HepG2 (cell line): ENCODE results near the gene RNF208. TPM values are rescaled to one million over a fixed set of nuclear protein-coding genes. Genes with fewer than 3 reads are reported as not detected.

Experiments
- BORCS8-MEF2B ChIP-seq: sonication (generic); formaldehyde crosslinking; IDR thresholded peaks from 2 replicates; pipeline ENCODE4 v1.8.0; 2022; ENCODE audit warnings: mild to moderate bottlenecking, missing genetic modification reagents
- CERS6 ChIP-seq: sonication (generic); formaldehyde crosslinking; IDR thresholded peaks from 2 replicates; pipeline ENCODE4 v1.5.0; 2020; ENCODE audit warnings: missing genetic modification reagents
- CREB3 ChIP-seq: sonication (generic); formaldehyde crosslinking; IDR thresholded peaks from 2 replicates; pipeline ENCODE4 v1.5.0; 2020; ENCODE audit warnings: missing genetic modification reagents
- ERF ChIP-seq: IDR thresholded peaks from 2 replicates; pipeline ENCODE4 v1.6.1; 2018; ENCODE audit warnings: missing biosample characterization, missing genetic modification reagents
- FOSL1 ChIP-seq: sonication (generic); formaldehyde crosslinking; IDR thresholded peaks from 2 replicates; pipeline ENCODE4 v1.9.0; 2021; ENCODE audit warnings: missing genetic modification reagents, borderline replicate concordance
- FOXA1 ChIP-seq, 2 experiments: fragments of 450-650 bp in 1 of 2; sonication (generic) in 1 of 2; formaldehyde crosslinking in 1 of 2; IDR thresholded peaks; 2 replicates each; pipeline versions ENCODE4 v1.4.0 to v1.6.1; 2016 to 2020; ENCODE audit warnings: missing genetic modification reagents in 1 of 2
- GABPB1 ChIP-seq: IDR thresholded peaks from 2 replicates; pipeline ENCODE4 v1.6.1; 2016; ENCODE audit warnings: mild to moderate bottlenecking, missing genetic modification reagents, moderate library complexity, missing compliant biosample characterization
- HDAC1 ChIP-seq: sonication (generic); formaldehyde crosslinking; IDR thresholded peaks from 2 replicates; pipeline ENCODE4 v1.5.1; 2020; ENCODE audit warnings: mild to moderate bottlenecking, missing genetic modification reagents
- HDAC2 ChIP-seq: sonication (generic); formaldehyde crosslinking; IDR thresholded peaks from 2 replicates; pipeline ENCODE4 v1.4.0; 2020; ENCODE audit warnings: missing genetic modification reagents
- HOXA7 ChIP-seq: sonication (generic); formaldehyde crosslinking; IDR thresholded peaks from 2 replicates; pipeline ENCODE4 v1.8.1; 2022; ENCODE audit warnings: mild to moderate bottlenecking, missing genetic modification reagents, moderate library complexity
- IKZF4 ChIP-seq: sonication (generic); formaldehyde crosslinking; IDR thresholded peaks from 2 replicates; pipeline ENCODE4 v1.5.1; 2020; ENCODE audit warnings: borderline replicate concordance, mild to moderate bottlenecking, low read depth, missing genetic modification reagents; ENCODE audit errors: not compliant biosample characterization
- MAZ ChIP-seq, 2 experiments: sonication (generic) in 1 of 2; formaldehyde crosslinking in 1 of 2; IDR thresholded peaks; 2 replicates each; pipeline versions ENCODE4 v1.5.0 to v1.6.1; 2012 to 2020; ENCODE audit warnings: low read depth in 2 of 2, mild to moderate bottlenecking in 2 of 2, borderline replicate concordance in 1 of 2, improper control_type of control experiment in 1 of 2, low read length in 1 of 2, missing genetic modification reagents in 1 of 2, moderate library complexity in 1 of 2
- PHF8 ChIP-seq: sonication (generic); formaldehyde crosslinking; IDR thresholded peaks from 2 replicates; pipeline ENCODE4 v1.5.0; 2020; ENCODE audit warnings: missing genetic modification reagents
- POGZ ChIP-seq: sonication (generic); formaldehyde crosslinking; IDR thresholded peaks from 2 replicates; pipeline ENCODE4 v1.4.0; 2020; ENCODE audit warnings: mild to moderate bottlenecking, missing genetic modification reagents
- RBAK ChIP-seq: sonication (generic); formaldehyde crosslinking; IDR thresholded peaks from 2 replicates; pipeline ENCODE4 v1.5.1; 2020; ENCODE audit warnings: mild to moderate bottlenecking, missing genetic modification reagents
- REXO4 ChIP-seq: sonication (generic); formaldehyde crosslinking; IDR thresholded peaks from 2 replicates; pipeline ENCODE4 v1.8.0; 2022; ENCODE audit warnings: missing genetic modification reagents, mild to moderate bottlenecking, borderline replicate concordance
- TFE3 ChIP-seq: IDR thresholded peaks from 2 replicates; pipeline ENCODE4 v1.6.1; 2016
- THAP7 ChIP-seq: sonication (generic); formaldehyde crosslinking; IDR thresholded peaks from 2 replicates; pipeline ENCODE4 v1.8.1; 2023; ENCODE audit warnings: mild to moderate bottlenecking, missing genetic modification reagents
- ZC3H13 ChIP-seq: sonication (generic); formaldehyde crosslinking; IDR thresholded peaks from 2 replicates; pipeline ENCODE4 v1.8.1; 2023; ENCODE audit warnings: mild to moderate bottlenecking, missing genetic modification reagents, moderate library complexity
- ZFP82 ChIP-seq: sonication (generic); formaldehyde crosslinking; IDR thresholded peaks from 2 replicates; pipeline ENCODE4 v1.5.1; 2020; ENCODE audit warnings: mild to moderate bottlenecking, missing genetic modification reagents, borderline replicate concordance
- ZNF124 ChIP-seq: sonication (generic); formaldehyde crosslinking; IDR thresholded peaks from 2 replicates; pipeline ENCODE4 v1.4.0; 2020; ENCODE audit warnings: missing genetic modification reagents
- ZNF232 ChIP-seq: sonication (generic); formaldehyde crosslinking; IDR thresholded peaks from 2 replicates; pipeline ENCODE4 v1.4.0; 2020; ENCODE audit warnings: missing genetic modification reagents, borderline replicate concordance
- ZNF24 ChIP-seq: fragments of 450-650 bp; IDR thresholded peaks from 2 replicates; pipeline ENCODE4 v1.6.1; 2017; ENCODE audit warnings: antibody characterized with exemption, mild to moderate bottlenecking
- ZNF350 ChIP-seq: sonication (generic); formaldehyde crosslinking; IDR thresholded peaks from 2 replicates; pipeline ENCODE4 v1.4.0; 2020; ENCODE audit warnings: mild to moderate bottlenecking, low read depth, missing genetic modification reagents, borderline replicate concordance
- ZNF576 ChIP-seq: sonication (generic); formaldehyde crosslinking; IDR thresholded peaks from 2 replicates; pipeline ENCODE4 v1.4.0; 2020; ENCODE audit warnings: mild to moderate bottlenecking, missing genetic modification reagents
- polyA plus RNA-seq, 8 experiments: library from polyadenylated mRNA; depleted of rRNA in 3 of 8; stranded (reverse) in 7 of 8; unstranded in 1 of 8; fragments of >200 nt; fragmentation: Illumina TruSeq in 4 of 8; extraction: Trizol in 4 of 8; gene quantifications; 2 replicates each; pipeline versions ENCODE4 v1.2.1 to v1.2.3, GENCODE V29; 2011 to 2016; ENCODE audit warnings: low read depth in 4 of 8, missing spikeins in 1 of 8, mixed read lengths in 1 of 8; ENCODE audit not compliant: insufficient read depth in 1 of 8
- total RNA-seq, 5 experiments: library from RNA; depleted of rRNA; stranded (reverse); fragments of >200 nt; fragmentation: Illumina TruSeq; extraction: Trizol; gene quantifications; 2 replicates each; pipeline ENCODE4 v1.2.3, GENCODE V29; 2016; ENCODE audit warnings: low read depth in 1 of 5

RNF208 gene
- total and polyA plus RNA-seq, 2 of the 13 experiments (the other 11 are each of a cell fraction or from before 2014, with no cell fraction given): 1.6 to 2.1 TPM

- TF ChIP-seq CERS6 (CRISPR knock-in tag) (no peak), RBAK (CRISPR knock-in tag) (no peak), PHF8 (no peak), THAP7 (CRISPR knock-in tag) (no peak; the same call in 1 of the 2 replicates), ERF (CRISPR knock-in tag) (peak; percentile 48; the same call in 1 of the 2 replicates), ZNF576 (CRISPR knock-in tag) (no peak), BORCS8-MEF2B (peak; percentile 23; the same call in 1 of the 2 replicates), HDAC1 (no peak), ZC3H13 (0 out of 2 replicates have a peak, but pooled peaks have one; percentile 27), ZNF350 (CRISPR knock-in tag) (0 out of 2 replicates have a peak, but pooled peaks have one; percentile 14), FOXA1 (IDR thresholded peaks at IDR 0.05) (no peak), FOXA1 (CRISPR knock-in tag; IDR thresholded peaks at IDR 0.05) (no peak), POGZ (CRISPR knock-in tag) (no peak), ZNF124 (no peak), FOSL1 (CRISPR knock-in tag) (no peak), TFE3 (CRISPR knock-in tag) (peak; percentile 48; the same call in 1 of the 2 replicates), CREB3 (0 out of 2 replicates have a peak, but pooled peaks have one; percentile 21), HDAC2 (CRISPR knock-in tag) (peak; percentile 60; the same call in 1 of the 2 replicates), GABPB1 (peak; percentile 44), IKZF4 (peak; percentile 75), ZNF232 (CRISPR knock-in tag) (no peak), ZFP82 (CRISPR knock-in tag) (peak; percentile 75), MAZ (IDR thresholded peaks at IDR 0.05; ENCODE audit: borderline replicate concordance, low read depth, low read length) (no peak), MAZ (CRISPR knock-in tag; IDR thresholded peaks at IDR 0.05; ENCODE audit: low read depth) (peak; percentile 64), HOXA7 (0 out of 2 replicates have a peak, but pooled peaks have one; percentile 19), ZNF24 (no peak), REXO4 (CRISPR knock-in tag) (no peak)
Observed at GRCh38 chr9:137235424-137236237, 13.6 kb upstream of the RNF208 start (continued).
